ENCODE measurements around the gene FKBP11. TPM values are rescaled to one million over a fixed set of nuclear protein-coding genes. Genes with fewer than 3 reads are reported as not detected.

The FKBP11 gene
- total and polyA plus RNA-seq, 2 of the 13 experiments (the other 11 are each of a cell fraction or from before 2014, with no cell fraction given): 15.5 to 19.4 TPM

DNA sequence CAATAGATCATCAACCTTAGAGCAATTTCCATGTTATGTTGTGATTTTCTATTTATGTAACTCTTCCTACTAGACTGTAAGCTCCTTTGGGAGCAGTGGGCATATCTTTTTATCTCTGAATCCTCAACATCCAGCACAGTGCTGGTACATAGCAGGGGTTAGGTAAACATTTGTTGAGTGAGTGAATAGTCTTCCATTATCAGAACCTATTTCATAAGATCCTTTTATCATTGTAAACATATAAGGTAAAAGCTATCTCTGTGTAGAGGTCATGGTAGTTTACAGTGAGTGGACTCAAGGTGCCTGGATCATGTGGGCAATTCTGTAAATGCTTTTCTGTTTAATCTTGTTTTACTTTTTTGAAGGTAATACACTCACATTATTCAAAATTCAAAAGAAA, 15.1 kb downstream of the FKBP11 start (continued):
- TF ChIP-seq, protein P1, sequence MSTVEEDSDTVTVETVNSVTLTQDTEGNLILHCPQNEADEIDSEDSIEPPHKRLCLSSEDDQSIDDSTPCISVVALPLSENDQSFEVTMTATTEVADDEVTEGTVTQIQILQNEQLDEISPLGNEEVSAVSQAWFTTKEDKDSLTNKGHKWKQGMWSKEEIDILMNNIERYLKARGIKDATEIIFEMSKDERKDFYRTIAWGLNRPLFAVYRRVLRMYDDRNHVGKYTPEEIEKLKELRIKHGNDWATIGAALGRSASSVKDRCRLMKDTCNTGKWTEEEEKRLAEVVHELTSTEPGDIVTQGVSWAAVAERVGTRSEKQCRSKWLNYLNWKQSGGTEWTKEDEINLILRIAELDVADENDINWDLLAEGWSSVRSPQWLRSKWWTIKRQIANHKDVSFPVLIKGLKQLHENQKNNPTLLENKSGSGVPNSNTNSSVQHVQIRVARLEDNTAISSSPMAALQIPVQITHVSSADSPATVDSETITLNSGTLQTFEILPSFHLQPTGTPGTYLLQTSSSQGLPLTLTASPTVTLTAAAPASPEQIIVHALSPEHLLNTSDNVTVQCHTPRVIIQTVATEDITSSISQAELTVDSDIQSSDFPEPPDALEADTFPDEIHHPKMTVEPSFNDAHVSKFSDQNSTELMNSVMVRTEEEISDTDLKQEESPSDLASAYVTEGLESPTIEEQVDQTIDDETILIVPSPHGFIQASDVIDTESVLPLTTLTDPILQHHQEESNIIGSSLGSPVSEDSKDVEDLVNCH (CRISPR knock-in tag; IDR thresholded peaks at IDR 0.05): no peak
- TF ChIP-seq KAT7 (CRISPR knock-in tag; IDR thresholded peaks at IDR 0.05; ENCODE audit: borderline replicate concordance) (no peak), POLR2G (IDR thresholded peaks at IDR 0.05; ENCODE audit: low read depth, low read length) (no peak), NR2F6 (IDR thresholded peaks at IDR 0.05) (peak; percentile 100), NR2F6 (CRISPR knock-in tag; IDR thresholded peaks at IDR 0.05) (peak; percentile 99), RARA (CRISPR knock-in tag; IDR thresholded peaks at IDR 0.05) (peak; percentile 99), ARNTL (CRISPR knock-in tag; IDR thresholded peaks at IDR 0.05) (peak; percentile 87), ZBTB8A (CRISPR knock-in tag; IDR thresholded peaks at IDR 0.05; ENCODE audit: borderline replicate concordance, low read depth) (no peak), STAG1 (CRISPR knock-in tag; IDR thresholded peaks at IDR 0.05) (0 out of 2 replicates have a peak, but pooled peaks have one; percentile 10), ZNF619 (CRISPR knock-in tag; IDR thresholded peaks at IDR 0.05) (no peak), BRCA1 (CRISPR knock-in tag; IDR thresholded peaks at IDR 0.05) (no peak), MAF1 (CRISPR knock-in tag; IDR thresholded peaks at IDR 0.05; ENCODE audit: borderline replicate concordance) (no peak), ARNT (IDR thresholded peaks at IDR 0.05) (no peak), NONO (IDR thresholded peaks at IDR 0.05) (no peak), NONO (CRISPR knock-in tag; conservative IDR thresholded peaks at IDR 0.05) (peak; percentile 68; the same call in 1 of the 2 replicates), NFKBIZ (CRISPR knock-in tag; IDR thresholded peaks at IDR 0.05) (peak; percentile 66; the same call in 1 of the 2 replicates), HIVEP1 (CRISPR knock-in tag; IDR thresholded peaks at IDR 0.05) (no peak), HCFC1 (IDR thresholded peaks at IDR 0.05; ENCODE audit: low read depth, low read length) (no peak), ZNF792 (CRISPR knock-in tag; IDR thresholded peaks at IDR 0.05) (peak; percentile 68; the same call in 1 of the 2 replicates), ZNF333 (CRISPR knock-in tag; IDR thresholded peaks at IDR 0.05; ENCODE audit: borderline replicate concordance) (no peak), AGO2 (optimal IDR thresholded peaks at IDR 0.05; ENCODE audit: low read depth, low read length) (no peak), SNAPC2 (CRISPR knock-in tag; IDR thresholded peaks at IDR 0.05) (peak; percentile 38; the same call in 1 of the 2 replicates)
- TF ChIP-seq, protein P2, sequence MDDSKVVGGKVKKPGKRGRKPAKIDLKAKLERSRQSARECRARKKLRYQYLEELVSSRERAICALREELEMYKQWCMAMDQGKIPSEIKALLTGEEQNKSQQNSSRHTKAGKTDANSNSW (CRISPR knock-in tag; IDR thresholded peaks at IDR 0.05; ENCODE audit: borderline replicate concordance): no peak
- TF ChIP-seq, protein P3, sequence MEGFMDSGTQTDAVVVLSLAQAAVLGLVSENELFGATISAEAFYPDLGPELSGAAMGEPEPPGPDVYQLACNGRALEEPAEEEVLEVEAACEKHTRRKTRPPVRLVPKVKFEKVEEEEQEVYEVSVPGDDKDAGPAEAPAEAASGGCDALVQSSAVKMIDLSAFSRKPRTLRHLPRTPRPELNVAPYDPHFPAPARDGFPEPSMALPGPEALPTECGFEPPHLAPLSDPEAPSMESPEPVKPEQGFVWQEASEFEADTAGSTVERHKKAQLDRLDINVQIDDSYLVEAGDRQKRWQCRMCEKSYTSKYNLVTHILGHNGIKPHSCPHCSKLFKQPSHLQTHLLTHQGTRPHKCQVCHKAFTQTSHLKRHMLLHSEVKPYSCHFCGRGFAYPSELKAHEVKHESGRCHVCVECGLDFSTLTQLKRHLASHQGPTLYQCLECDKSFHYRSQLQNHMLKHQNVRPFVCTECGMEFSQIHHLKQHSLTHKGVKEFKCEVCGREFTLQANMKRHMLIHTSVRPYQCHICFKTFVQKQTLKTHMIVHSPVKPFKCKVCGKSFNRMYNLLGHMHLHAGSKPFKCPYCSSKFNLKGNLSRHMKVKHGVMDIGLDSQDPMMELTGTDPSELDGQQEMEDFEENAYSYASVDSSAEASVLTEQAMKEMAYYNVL (CRISPR knock-in tag; IDR thresholded peaks at IDR 0.05; ENCODE audit: borderline replicate concordance): peak; percentile 89
- TF ChIP-seq, protein P4, sequence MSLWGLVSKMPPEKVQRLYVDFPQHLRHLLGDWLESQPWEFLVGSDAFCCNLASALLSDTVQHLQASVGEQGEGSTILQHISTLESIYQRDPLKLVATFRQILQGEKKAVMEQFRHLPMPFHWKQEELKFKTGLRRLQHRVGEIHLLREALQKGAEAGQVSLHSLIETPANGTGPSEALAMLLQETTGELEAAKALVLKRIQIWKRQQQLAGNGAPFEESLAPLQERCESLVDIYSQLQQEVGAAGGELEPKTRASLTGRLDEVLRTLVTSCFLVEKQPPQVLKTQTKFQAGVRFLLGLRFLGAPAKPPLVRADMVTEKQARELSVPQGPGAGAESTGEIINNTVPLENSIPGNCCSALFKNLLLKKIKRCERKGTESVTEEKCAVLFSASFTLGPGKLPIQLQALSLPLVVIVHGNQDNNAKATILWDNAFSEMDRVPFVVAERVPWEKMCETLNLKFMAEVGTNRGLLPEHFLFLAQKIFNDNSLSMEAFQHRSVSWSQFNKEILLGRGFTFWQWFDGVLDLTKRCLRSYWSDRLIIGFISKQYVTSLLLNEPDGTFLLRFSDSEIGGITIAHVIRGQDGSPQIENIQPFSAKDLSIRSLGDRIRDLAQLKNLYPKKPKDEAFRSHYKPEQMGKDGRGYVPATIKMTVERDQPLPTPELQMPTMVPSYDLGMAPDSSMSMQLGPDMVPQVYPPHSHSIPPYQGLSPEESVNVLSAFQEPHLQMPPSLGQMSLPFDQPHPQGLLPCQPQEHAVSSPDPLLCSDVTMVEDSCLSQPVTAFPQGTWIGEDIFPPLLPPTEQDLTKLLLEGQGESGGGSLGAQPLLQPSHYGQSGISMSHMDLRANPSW (CRISPR knock-in tag; IDR thresholded peaks at IDR 0.05; ENCODE audit: borderline replicate concordance): no peak
- TF ChIP-seq, protein P5, sequence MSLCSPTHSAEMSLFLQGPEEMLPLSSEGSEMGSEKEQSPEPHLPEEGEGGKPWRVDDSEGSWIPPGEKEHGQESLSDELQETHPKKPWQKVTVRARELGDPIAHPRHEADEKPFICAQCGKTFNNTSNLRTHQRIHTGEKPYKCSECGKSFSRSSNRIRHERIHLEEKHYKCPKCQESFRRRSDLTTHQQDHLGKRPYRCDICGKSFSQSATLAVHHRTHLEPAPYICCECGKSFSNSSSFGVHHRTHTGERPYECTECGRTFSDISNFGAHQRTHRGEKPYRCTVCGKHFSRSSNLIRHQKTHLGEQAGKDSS (CRISPR knock-in tag; IDR thresholded peaks at IDR 0.05; ENCODE audit: borderline replicate concordance, low read depth): no peak
